Natural killer cell treated with Interleukin-12 subunit alpha and Interleukin-12 subunit beta and Interleukin-15 and Interleukin-18, amount 100 ng/mL, for 72 hours (primary cell): ENCODE measurements around the gene CAMSAP1. TPM values are rescaled to one million over a fixed set of nuclear protein-coding genes. Genes with fewer than 3 reads are reported as not detected.

ENCODE experiments used
- ATAC-seq, 2 donors: fragments of 150-1000 bp; cut with Tn5 transposase in 1 of 2; sonication (Bioruptor Pico), chemical (Tn5 transposase) in 1 of 2; 2 replicates each; pipeline ENCODE4 v1.10.0; 2021
- DNase-seq: peaks from one replicate; pipeline ENCODE4 v3.0.0; 2022; ENCODE audit warnings: low spot score
- H3K27ac Mint-ChIP-seq, 2 donors: 1 replicate in 1 of 2; 2 replicates in 1 of 2; pipeline ENCODE4 v1.8.0; 2022; ENCODE audit warnings: mixed read lengths in 2 of 2, mild to moderate bottlenecking in 1 of 2, moderate library complexity in 1 of 2
- H3K27me3 Mint-ChIP-seq, 2 donors: 1 replicate in 1 of 2; 2 replicates in 1 of 2; pipeline ENCODE4 v1.8.0; 2022; ENCODE audit warnings: mixed read lengths in 2 of 2
- H3K36me3 Mint-ChIP-seq: one replicate; pipeline ENCODE4 v1.8.0; 2022; ENCODE audit warnings: mixed read lengths
- H3K4me1 Mint-ChIP-seq, 2 donors: 1 replicate in 1 of 2; 2 replicates in 1 of 2; pipeline ENCODE4 v1.8.0; 2022; ENCODE audit warnings: low read depth in 2 of 2, mixed read lengths in 2 of 2, mild to moderate bottlenecking in 1 of 2
- H3K4me3 Mint-ChIP-seq: one replicate; pipeline ENCODE4 v1.8.0; 2022; ENCODE audit warnings: mixed read lengths
- H3K9me3 Mint-ChIP-seq: 2 replicates; pipeline ENCODE4 v1.8.0; 2022; ENCODE audit warnings: mixed read lengths
- total RNA-seq, 2 donors: library from RNA; stranded (reverse); gene quantifications; one replicate each; pipeline ENCODE4 v1.2.3, GENCODE V29; 2022

The CAMSAP1 gene
- total RNA-seq, 2 donors from 2014 or later, result 23.4 to 25.5 TPM

DNA sequence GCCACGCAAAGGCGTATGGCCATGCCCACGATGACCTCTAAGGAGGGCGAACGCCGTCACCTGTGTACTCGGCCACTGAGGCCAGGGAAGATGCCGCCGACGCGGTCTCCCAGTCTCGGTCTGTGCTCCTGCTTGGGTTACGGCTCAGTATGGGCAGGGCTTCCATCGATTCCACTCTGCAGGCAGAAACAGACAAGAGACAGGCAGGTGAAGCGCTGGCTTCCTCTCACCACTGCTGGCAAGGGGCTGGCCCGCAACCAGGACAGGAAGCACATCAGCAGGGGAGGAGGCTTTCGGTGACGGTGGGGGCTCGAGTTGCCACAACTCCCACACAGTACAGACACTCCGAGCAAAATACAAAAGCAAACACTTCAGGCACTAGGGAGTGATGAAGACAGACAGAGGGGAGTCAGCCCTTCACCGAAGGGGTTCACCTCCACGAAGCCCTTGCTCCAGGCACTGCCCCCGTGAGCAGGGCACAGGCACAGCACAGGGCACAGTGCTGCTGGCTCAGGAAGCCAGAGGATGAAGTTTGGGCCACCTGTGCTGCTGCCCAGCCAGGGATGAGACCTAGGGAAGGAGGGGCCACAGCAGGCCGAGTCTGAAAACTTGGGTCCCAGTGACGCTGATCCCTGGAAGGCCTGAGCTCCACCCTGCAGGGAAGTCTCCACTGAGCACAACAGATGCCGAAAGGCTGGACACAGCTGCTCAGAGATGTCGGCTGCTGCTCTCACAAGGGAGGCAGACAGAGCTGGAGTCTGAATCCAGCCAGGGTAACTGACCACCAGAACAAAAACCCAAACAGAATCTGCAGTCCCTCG is 91.3 kb downstream of the CAMSAP1 start:
- Mint-ChIP-seq H3K27ac (no peak overlapping the region), H3K4me1 (no peaks in the 10 kb centered on the region), H3K36me3 (peaks cover 8% of the 10 kb centered on the region), H3K4me3 (no peak overlapping the region), H3K9me3 (no peaks in the 10 kb centered on the region), H3K27me3 (no peaks in the 10 kb centered on the region)
- DNase-seq, result no peak
- peak in 1 of 2 donors; percentile 7 for ATAC-seq

DNA sequence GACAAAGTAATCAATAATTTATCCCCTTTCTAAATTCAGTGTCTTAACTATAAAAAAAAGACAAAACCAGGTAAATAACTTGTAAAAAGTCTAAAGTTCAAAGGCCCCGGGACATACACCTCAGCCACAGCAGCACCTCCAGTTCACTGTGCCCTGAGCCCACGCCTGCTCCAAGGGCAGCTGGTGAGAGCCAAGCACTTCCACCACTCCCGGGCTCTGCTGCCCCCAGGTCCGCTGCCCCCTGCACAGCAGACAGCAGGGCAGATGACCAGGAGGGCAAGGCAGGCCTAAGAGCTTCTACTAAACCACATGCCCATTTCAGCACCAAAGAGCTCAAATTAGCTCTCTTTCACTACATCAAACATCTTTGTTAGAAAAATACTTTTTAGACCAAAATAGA is 91.9 kb downstream of the CAMSAP1 start:
- DNase-seq (no peak), ATAC-seq (no peak)
- no peak overlapping the region for H3K27ac Mint-ChIP-seq
- no peaks in the 10 kb centered on the region for H3K4me1 Mint-ChIP-seq
- peaks cover 8% of the 10 kb centered on the region for H3K36me3 Mint-ChIP-seq
- no peaks in the 10 kb centered on the region for H3K9me3 Mint-ChIP-seq
- no peak overlapping the region for H3K4me3 Mint-ChIP-seq
- H3K27me3 Mint-ChIP-seq, result no peaks in the 10 kb centered on the region

DNA sequence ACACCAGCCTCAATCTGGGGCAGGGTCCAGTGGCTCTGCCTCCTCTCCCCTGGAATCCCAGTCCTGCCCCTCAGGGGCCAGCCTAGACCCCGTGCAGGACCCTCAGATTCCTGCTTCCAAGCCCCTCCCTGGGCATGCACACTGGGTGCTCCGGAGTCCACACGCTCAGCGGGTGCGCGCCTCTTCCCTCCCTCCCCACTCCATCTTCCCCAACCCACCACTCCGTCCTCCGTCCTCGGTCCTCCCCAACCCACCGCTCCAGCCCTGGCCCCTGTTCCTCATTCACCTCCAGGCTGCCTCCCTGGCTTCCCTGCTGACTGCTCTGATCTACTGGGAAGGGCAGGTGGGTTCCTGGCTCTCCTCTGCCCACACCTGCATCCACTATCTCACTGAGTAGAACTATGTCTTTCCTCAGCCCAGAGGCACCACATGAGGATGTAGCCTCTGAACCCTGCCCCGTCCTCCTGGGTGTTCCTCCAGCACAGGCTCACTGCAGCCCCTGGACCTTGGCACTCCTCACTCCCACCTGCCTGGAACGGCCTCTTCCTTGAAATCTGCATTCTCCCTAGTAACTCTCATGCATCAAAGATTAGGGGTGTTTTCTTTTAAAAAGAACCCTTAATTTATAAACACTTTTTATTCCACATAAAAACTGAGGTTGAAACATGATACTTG is 92.8 kb downstream of the CAMSAP1 start:
- H3K27me3 Mint-ChIP-seq, result no peaks in the 10 kb centered on the region
- ATAC-seq, result no peak
- no peak overlapping the region for H3K27ac Mint-ChIP-seq

DNA sequence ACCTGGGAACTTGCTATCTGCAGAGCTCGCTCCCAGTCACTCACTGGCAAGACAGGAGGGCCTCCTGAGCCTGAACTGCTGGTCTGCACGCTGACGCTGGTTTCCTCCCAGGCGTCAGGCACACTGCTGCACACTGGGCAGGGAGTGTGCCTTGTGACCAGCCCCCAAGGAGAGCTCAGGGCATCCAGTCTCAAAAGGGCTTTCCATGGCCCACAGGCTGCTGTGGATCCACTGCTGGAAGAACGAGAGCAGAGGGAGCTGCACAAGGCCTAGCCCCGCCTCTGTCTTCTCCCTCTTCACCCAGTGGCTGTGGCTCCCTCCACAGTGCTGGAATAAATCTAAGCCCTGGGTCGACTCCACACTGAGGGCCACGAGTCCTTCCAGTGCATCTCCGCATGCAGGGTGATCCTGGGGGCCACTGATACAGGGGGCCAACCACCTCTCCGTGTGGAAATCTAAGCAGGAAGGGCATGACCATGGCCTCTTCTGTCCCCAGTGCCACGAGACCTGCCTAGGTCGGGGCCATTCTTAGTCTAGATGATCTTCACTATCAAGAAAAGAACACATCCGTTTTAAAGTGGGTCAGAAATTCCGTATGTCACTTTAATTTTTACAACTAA is 93.6 kb downstream of the CAMSAP1 start:
- H3K9me3 Mint-ChIP-seq, result no peaks in the 10 kb centered on the region
- peaks cover 8% of the 10 kb centered on the region for H3K36me3 Mint-ChIP-seq
- no peaks in the 10 kb centered on the region for H3K4me1 Mint-ChIP-seq
- ATAC-seq, result peak in 1 of 2 donors; percentile 11
- no peak overlapping the region for H3K4me3 Mint-ChIP-seq
- DNase-seq, result no peak
- H3K27ac Mint-ChIP-seq, result no peak overlapping the region
- no peaks in the 10 kb centered on the region for H3K27me3 Mint-ChIP-seq

More for the DNA sequence above, 92.8 kb downstream of the CAMSAP1 start:
- no peaks in the 10 kb centered on the region for H3K4me1 Mint-ChIP-seq
- no peak for DNase-seq
- peaks cover 8% of the 10 kb centered on the region for H3K36me3 Mint-ChIP-seq
- H3K9me3 Mint-ChIP-seq, result no peaks in the 10 kb centered on the region
- no peak overlapping the region for H3K4me3 Mint-ChIP-seq

DNA sequence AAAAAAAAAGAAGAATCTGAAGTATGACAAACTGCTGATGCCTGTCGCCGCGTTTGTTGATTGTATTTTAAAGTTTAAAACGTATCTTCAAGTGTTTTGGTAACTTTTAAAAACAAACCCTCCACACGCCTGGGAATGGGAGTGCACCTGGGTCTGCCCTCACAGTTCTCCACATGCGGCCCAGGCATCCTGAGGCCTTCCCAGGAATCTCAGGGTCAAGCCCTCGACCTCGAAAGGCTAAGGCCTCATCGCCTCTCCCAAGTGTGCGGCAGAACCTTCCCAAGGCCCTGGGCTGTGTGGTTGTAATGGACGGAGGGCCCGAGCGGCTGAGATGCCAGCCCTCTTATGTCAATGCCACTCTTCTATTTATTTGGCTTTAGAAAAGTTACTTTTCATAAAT is 94.4 kb downstream of the CAMSAP1 start:
- H3K9me3 Mint-ChIP-seq, result no peaks in the 10 kb centered on the region
- no peak for DNase-seq
- H3K4me1 Mint-ChIP-seq, result peaks cover 2 to 3% of the 10 kb centered on the region in 2 donors
- no peak overlapping the region for H3K4me3 Mint-ChIP-seq
- no peaks in the 10 kb centered on the region for H3K27me3 Mint-ChIP-seq
- H3K36me3 Mint-ChIP-seq, result peaks cover 8% of the 10 kb centered on the region
- ATAC-seq, result no peak
- H3K27ac Mint-ChIP-seq, result no peak overlapping the region

DNA sequence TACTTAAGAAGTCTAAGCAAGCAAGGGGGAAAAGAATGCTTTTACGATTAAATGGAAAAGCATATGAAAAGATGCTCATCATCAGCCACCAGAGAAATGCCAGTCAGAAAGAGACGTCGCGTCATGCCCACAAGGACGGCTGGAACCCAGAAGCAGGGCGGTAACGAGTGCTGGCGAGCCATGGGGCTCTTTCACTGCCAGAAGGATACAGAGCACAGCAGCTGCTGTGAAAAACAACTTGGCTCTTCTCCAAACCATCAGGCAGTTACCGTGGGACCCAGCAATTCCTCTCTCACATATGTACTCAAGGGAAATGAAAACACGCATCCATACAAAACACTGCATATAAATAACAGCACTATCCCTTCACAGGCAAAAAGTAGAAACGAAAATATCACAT is 95.5 kb downstream of the CAMSAP1 start:
- ATAC-seq (no peak), DNase-seq (no peak)
- peaks cover 8% of the 10 kb centered on the region for H3K36me3 Mint-ChIP-seq
- H3K27ac Mint-ChIP-seq, result no peak overlapping the region
- peaks cover 14% of the 10 kb centered on the region in 2 donors for H3K4me1 Mint-ChIP-seq
- no peaks in the 10 kb centered on the region for H3K27me3 Mint-ChIP-seq
- no peaks in the 10 kb centered on the region for H3K9me3 Mint-ChIP-seq
- H3K4me3 Mint-ChIP-seq, result no peak overlapping the region

DNA sequence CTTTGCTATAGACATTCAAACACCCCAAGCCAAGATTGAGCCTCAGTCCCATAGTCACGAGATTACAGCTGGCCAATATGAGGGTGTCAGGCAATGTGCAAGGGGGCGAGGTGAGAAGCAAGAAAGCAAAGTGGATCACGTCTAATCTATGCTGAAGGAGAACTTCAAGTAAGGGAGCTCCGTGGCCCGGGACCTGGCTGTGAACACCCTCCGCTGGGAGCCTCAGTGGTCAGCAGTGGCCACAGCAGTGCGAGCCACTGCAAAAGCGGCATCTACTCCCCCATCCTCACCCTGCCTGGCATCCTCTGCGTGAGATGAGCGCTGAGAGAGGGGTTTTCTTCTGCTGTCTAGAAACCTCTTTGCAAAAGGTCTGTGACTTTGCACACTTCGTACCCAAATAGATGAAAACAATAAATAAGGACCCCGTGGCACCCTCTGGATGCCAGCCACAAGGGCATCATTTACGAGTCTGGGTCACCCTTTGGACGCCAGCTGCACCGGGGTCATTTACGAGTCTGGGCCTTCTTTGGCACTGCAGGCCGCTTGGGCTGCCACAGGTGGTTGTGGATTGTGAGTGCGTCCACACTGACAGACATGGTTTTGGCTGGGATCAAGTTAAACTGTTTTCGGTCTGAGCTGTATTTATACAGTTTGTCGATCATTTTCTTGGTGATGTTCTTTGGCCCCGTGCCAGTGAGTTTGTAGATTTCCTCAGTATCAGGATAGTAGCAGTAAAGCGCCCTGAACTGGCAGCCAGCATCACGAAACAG is 96.4 kb downstream of the CAMSAP1 start:
- Mint-ChIP-seq H3K4me3 (no peak overlapping the region), H3K36me3 (peaks cover 8% of the 10 kb centered on the region), H3K27me3 (no peaks in the 10 kb centered on the region), H3K27ac (no peak overlapping the region), H3K4me1 (peaks cover 16 to 19% of the 10 kb centered on the region in 2 donors), H3K9me3 (no peaks in the 10 kb centered on the region)
- no peak for ATAC-seq
- no peak for DNase-seq

DNA sequence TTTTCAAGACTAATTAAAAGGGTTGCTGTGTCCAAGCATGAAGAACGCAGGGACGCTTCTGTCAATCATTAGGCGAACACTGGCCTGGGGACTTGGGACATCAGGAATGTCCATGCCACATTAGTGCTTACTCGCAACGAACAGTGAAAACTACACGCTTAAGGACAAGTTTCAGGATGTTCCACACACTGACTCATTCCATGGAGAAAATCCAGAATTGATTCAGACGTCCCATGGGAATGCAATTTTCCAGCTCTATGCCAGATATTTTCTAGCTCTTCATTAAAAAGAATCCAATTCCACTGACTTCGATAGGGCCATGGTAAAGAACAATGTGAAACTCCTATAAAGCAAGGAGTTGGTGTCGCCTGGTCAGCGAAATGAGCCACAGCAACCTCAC is 98.2 kb downstream of the CAMSAP1 start:
- Mint-ChIP-seq H3K27me3 (no peaks in the 10 kb centered on the region), H3K4me3 (no peak overlapping the region), H3K4me1 (peaks cover 29 to 31% of the 10 kb centered on the region in 2 donors), H3K36me3 (peaks cover 8% of the 10 kb centered on the region), H3K9me3 (no peaks in the 10 kb centered on the region), H3K27ac (no peak overlapping the region)
- DNase-seq (no peak), ATAC-seq (no peak)

DNA sequence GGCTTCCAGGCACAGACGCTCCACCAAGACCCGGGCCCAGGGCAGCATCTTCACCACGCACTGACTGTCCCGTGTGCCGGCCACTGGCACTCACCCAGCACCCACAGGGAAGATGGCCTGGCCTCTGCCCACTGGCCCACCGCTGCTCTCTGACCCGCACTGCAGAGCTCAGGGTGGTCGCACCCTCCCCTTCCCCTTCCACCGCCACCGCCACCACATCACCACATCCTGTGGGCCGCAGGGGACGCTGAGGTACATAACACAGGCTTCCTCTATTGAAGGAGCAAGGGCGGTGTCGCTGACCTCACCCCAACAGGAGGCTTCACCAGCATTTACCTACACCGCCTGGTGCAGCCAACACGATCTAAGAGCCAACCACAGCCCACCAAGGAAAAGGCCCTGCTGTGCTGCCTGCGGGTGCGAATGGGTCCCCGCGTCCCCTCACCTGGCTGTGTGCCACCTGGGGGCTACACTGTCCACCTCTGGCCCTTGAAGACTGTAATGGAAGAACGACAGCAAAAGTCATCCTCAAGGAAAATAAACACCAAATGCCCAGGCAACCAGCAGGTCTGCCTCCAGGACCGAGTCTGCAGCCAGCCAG is 101.8 kb downstream of the CAMSAP1 start:
- Mint-ChIP-seq H3K4me3 (no peak overlapping the region), H3K27me3 (no peaks in the 10 kb centered on the region), H3K36me3 (no peaks in the 10 kb centered on the region), H3K9me3 (no peaks in the 10 kb centered on the region), H3K27ac (no peak overlapping the region), H3K4me1 (peaks cover 29 to 31% of the 10 kb centered on the region in 2 donors)
- DNase-seq (peak; percentile 56), ATAC-seq (peak; percentile 39 to 43)

DNA sequence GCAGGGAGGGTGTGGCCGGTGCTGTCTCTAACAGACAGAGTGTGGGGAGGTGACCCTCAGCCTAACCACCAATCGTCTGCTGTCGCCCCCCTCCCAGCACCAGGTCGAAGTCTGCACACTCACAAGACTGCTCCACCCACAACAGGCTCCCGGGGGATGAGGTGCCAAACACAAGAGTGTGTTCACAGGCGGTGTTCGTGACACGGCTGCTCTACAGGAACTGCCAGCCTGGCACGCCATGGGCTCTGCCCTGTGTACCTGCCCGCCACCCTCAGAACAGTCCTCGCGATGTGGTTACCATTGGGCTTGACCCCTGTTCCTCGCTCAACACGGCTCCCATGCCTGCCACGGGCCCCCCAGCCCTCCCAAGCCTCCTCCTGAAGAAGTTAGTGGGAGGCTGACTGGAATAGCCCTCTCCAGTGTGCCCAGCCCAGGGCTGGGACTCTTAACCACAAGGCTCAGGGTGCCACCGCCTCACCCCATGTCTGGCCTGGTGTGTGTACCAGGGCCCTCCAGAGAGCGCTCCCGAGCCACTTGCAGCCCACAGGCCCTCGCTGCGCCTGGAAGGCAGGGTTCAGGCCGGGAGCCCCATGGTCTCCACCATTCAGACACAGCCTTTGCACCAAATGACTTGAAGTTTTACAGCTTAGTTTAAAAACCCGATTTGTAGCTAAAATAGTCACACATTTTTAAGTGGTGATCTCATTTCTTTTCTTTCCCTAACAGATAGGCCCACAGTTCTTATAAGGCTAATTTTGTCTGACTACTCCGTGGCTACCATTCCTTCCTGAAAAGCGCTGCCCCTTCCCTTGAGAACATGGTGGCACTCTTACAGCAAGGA is 102.5 kb downstream of the CAMSAP1 start:
- H3K27me3 Mint-ChIP-seq, result no peaks in the 10 kb centered on the region
- H3K27ac Mint-ChIP-seq, result no peak overlapping the region
- H3K4me1 Mint-ChIP-seq, result peaks cover 29 to 31% of the 10 kb centered on the region in 2 donors
- peak; percentile 56 for DNase-seq
- no peaks in the 10 kb centered on the region for H3K36me3 Mint-ChIP-seq
- peak in 1 of 2 donors; percentile 45 for ATAC-seq
- no peak overlapping the region for H3K4me3 Mint-ChIP-seq
- H3K9me3 Mint-ChIP-seq, result no peaks in the 10 kb centered on the region

DNA sequence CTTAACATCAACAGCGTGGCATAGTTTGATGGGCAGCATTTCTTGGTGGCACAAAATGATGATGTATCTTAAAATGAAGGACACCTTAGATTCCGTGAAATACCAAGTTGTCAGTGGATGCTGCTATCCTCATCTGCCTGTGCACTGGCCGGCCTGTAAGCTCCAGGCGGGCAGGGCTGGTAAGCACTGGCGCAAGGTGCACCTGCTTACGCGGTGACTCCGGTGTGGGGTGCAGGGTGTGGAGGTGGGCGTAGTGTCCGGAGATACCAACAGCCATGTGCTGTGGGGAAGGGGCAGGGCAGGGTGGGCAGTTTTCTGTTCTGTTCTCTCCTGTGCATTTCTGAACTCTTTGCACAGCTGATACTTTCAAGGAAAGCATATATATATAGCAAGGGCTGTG is 103.9 kb downstream of the CAMSAP1 start:
- peaks cover 0 to 2% of the 10 kb centered on the region in 2 donors for H3K27me3 Mint-ChIP-seq
- no peaks in the 10 kb centered on the region for H3K36me3 Mint-ChIP-seq
- ATAC-seq (no peak), DNase-seq (no peak)
- H3K4me3 Mint-ChIP-seq, result no peak overlapping the region
- no peak overlapping the region for H3K27ac Mint-ChIP-seq
- H3K9me3 Mint-ChIP-seq, result no peaks in the 10 kb centered on the region
- H3K4me1 Mint-ChIP-seq, result peaks cover 29 to 31% of the 10 kb centered on the region in 2 donors

DNA sequence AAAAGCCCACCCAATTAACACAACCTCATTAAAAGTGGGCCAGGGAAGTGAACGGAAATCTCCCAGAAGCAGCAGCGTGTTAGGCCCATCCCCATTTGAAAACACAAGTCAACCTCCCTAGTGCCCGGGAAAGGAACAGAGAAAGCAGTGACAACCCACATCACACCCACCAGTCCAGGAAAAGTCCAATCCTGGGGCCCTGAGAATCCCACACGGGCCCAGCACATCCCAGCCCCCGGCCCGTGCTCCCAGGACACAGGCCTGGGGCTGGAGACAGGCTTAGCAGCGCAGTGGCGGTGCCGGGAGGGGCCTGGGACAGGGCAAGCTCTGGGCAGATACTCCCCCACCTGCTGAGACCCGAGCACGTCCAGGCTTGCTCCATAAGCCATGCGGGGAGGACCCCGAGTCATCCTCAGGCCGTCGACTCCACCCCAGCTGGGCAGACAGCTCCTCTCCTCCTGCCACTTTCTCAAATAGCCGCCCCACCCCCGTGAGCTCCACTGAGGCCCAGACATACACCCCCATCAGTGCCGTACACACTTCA is 104.4 kb downstream of the CAMSAP1 start:
- peaks cover 27 to 28% of the 10 kb centered on the region in 2 donors for H3K4me1 Mint-ChIP-seq
- H3K4me3 Mint-ChIP-seq, result no peak overlapping the region
- ATAC-seq (no peak), DNase-seq (no peak)
- no peaks in the 10 kb centered on the region for H3K9me3 Mint-ChIP-seq
- peaks cover 0 to 4% of the 10 kb centered on the region in 2 donors for H3K27me3 Mint-ChIP-seq
- H3K36me3 Mint-ChIP-seq, result no peaks in the 10 kb centered on the region
- no peak overlapping the region for H3K27ac Mint-ChIP-seq
